KG1 (cell line): Measurements from ENCODE around the gene RAD51B.

Source experiments
- DNase-seq: peaks from one replicate; lab custom pipeline; 2025; lab: John Stamatoyannopoulos, UW

RAD51B gene

GRCh38 chr14:68363843-68364767, 544.5 kb downstream of the RAD51B start:
- no peak for DNase-seq

DNA sequence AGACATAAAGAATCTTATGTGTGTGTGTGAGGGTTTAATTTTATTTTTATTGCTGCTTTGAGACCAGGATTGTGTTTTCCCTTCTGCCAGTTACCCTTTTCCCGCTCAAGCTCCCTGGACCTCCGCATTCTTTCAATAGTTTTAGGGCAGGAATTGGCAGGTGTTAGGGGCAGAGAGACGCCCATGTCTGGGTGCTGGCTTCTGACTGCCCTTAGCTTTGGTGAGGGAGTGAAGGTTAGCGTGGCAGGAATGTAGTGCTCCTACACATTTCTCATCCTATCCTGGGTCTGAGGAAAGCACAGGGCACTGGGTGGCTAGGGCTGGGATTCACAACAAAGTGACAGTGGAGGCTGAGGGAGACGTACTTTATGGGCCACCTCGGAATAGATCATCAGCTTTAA, 545.2 kb downstream of the RAD51B start:
- no peak for DNase-seq

GRCh38 chr14:68365228-68365627, 545.6 kb downstream of the RAD51B start:
- DNase-seq, result no peak

DNA sequence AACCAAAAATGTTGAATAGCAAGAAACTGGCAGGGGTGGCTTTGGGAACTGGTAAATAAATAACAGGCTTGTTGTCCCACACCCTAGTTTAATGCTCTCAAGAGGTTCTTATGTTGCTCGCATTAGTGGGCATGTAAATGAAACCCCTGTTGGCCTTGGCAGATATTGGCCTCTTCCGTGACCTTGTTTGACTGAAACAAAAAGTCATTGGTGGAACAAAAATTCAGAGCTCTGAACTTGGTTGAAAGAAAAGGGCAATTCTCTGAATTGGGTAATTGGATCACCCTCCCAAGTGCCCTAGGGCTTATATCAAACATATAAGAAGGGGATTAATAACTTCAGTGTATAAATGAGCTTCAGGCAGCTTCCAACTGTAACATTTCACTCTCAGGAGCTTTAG, 547.1 kb downstream of the RAD51B start:
- DNase-seq, result no peak

DNA sequence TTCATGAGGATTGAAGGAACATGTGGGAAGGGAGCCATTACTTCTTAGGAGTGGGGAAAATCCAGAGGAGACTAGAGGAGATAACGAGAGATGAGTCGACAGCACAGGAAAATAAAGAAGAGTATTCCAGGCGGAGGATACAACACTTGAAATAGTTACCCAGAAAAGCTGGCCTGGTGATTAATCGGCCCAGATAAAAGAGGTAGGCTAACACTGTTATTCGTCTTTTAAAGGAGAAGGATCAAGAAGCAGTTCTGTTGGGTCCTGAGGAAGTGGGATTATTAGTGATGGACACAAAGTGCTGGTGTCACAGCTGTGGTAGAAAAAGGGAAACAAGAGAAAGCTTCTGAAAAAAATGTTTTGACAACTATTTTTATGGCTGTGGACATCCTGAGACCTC, 548.0 kb downstream of the RAD51B start:
- DNase-seq, result no peak

GRCh38 chr14:68368850-68369249, 549.3 kb downstream of the RAD51B start:
- DNase-seq, result no peak

DNA sequence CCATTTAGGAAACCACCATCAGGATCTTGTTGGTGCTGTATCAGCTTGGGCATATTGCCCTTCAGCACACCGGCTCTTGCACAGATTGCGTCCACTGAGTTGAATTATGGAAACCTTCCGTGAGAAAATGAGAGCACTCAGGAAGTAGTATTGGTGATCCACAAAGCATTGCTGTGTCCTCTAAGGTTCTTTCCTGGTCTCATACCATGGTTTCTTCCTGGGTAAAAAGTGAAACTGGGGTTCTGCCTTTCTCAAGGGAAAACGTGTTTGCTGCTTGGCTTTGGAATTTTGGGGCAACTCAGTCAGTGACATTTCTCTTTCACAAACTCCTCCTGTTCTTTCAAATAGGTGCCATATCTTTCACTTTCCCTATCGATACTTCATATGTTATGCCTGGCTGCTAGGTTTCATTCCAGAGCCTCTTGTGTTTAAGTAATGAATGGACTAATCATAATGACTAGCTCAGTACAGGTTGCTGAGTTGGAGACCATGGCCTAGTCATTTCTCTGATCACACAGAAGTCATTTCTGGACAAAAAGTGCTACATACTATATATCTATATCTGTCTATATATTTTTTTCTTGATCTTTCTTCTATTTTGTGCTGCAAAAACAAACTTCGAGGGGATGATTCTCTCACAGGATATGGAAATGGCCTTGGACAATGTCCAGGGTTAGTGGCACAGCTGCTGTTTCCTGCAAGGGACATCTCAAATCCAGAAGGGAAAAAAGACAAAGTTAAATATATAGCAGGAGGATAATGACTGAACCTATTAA, 549.9 kb downstream of the RAD51B start:
- no peak for DNase-seq

DNA sequence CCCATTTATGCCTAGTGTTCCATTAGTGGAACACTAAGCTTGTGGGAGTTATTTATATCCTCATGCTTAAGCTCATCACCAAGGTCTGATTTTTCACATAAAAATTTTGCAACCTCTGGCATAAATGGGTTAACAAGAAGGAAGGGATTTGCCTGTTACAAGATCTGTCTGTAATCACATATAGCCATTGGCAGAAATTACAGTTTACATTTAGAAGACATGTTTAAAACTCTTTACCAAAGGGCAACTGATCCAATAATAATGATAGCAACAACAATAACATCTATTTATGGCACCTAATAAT, 550.4 kb downstream of the RAD51B start:
- no peak for DNase-seq

DNA sequence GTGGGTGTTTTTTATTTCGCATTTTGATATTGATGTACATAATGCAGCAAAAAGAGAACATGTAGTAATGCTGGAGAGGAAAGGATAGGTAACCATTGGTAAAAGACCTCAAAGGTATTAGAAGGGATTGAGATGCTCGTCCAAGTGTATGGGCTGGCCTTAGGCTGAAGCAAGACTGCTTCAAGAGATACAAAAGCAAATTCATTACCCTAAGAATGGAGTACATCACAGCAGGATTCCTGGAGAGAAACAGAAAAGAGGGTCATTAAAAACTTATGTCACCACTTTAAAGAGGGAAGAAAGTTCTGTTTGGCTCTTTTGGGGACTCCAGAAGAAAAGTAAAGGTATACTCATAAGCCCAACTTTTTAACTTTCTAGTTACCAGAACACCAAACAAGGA, 552.8 kb downstream of the RAD51B start:
- no peak for DNase-seq

GRCh38 chr14:68373124-68373646, 553.6 kb downstream of the RAD51B start:
- no peak for DNase-seq

GRCh38 chr14:68373847-68374444, 554.4 kb downstream of the RAD51B start:
- no peak for DNase-seq

DNA sequence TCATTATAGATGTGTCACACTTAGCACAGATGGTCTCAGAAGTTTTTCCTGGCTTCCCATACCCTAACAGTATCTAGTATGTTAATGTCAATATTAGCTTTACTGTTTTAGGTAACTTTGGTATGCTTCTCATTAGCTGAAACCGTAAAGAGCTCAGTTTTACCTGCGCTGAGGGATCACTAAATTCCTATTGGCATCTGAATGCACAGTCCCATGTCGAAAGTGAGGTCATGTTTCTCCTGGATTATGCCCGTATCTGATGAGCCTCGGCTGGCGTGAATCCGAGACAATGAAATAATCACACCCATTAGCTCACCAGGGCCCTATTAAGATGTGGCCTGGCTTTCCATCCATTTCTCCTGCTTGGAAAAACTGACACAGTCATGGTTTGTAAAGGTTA, 555.1 kb downstream of the RAD51B start:
- DNase-seq, result no peak

- DNase-seq, result no peak
Observed at GRCh38 chr14:68375376-68375775, 555.8 kb downstream of the RAD51B start.

DNA sequence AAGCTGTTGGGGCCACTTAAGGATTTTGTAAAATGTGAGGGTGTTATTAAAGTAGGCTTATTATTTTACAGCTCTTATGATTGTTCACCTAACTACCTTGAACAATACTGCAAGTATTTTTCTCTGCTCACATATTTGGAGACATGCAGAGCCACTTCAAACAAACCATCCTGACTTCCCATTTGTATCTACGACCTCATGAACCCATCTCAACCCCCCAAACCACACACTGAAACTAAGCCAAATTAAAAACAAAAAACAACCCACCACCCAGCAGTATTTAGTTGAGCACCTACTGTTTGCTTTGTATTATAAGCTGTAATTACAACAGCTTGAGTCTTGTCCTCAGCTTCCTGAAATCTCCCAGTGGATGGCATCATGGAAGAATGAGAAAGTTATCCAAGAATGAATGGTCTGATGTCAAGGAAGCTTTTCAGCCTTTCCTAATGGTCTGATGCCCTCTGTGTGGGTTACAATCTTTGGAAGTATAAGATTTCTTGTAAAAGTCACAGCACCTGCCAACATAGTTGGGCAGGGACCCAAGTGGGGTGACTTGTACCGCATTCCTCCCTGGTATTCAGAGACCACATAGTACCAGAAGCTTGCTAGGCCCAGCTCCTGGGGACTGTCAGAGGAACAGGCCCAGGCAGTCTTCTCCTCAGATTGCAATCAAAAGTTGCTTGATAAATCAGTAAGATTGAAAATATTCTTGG, 556.6 kb downstream of the RAD51B start:
- DNase-seq, result no peak

GRCh38 chr14:68377006-68377405, 557.4 kb downstream of the RAD51B start:
- DNase-seq, result no peak

- DNase-seq, result no peak
Observed at GRCh38 chr14:68377459-68377858, 557.9 kb downstream of the RAD51B start.

GRCh38 chr14:68379510-68380328, 560.1 kb downstream of the RAD51B start:
- no peak for DNase-seq

- no peak for DNase-seq
Observed at GRCh38 chr14:68380329-68380741, 560.8 kb downstream of the RAD51B start.

- DNase-seq, result no peak
Observed at GRCh38 chr14:68384335-68384734, 564.8 kb downstream of the RAD51B start.

DNA sequence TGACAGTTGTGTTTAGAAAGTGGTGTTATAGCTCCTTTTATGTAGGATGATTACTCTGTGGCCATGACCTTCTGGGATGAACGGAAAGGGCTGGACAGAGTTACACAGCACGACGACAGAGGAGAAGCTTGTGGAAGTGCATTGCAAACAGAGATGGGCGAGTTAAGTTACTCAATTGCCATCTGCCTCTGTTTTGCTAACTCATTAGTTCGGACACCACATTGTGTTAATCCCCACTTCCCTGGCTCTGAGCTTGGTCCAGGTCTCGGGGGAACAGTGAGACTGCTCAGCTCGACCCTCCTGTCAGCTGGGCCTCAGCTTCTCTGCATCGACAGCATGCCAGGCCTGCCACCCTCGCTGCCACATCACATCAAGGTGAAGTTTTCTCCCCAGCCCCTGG, 565.3 kb downstream of the RAD51B start:
- DNase-seq, result no peak

- DNase-seq, result no peak
Observed at GRCh38 chr14:68386446-68386845, 566.9 kb downstream of the RAD51B start.
